Effector CD4-positive, alpha-beta T cell (primary cell): ENCODE measurements around the gene TTC23.

Experiments
- DNase-seq: peaks from one replicate; pipeline ENCODE4 v3.0.0-alpha.2; 2020

The TTC23 gene

DNA sequence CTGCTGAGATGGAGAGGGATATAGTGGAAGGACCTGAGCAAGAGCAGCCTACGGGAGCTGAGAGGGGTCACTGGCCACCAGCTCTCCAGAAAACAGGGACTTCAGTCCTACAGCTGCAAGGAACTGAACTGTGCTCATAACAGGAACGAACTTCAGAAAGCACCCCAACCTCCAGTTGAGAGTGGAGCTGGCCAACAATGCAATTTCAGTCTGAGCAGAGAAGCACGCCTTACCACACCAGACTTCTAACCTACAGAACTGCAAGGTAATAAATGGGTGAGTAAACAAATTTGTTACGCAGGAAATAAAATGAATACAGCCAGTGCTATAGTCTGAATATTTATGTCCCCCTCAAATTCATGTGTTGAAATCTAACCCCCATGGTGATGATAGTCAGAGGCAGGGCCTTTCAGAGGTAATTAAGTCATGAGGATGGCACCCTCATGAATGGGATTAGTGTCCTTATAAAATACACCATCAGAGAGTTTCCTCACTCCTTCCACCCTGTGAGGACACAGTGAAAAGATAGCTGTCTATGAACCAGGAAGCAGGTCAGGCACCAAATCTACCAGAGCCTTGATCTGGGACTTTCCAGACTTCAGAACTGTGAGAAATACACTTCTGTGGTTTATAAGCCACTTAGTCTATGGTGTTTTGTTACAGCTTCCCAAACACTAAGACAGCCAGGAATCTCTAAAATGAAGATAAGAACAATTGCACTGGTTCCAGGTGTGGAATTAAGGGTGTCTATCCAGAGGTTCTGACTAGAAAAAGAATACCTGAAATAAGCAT is 85.9 kb downstream of the TTC23 start:
- no peak for DNase-seq

DNA sequence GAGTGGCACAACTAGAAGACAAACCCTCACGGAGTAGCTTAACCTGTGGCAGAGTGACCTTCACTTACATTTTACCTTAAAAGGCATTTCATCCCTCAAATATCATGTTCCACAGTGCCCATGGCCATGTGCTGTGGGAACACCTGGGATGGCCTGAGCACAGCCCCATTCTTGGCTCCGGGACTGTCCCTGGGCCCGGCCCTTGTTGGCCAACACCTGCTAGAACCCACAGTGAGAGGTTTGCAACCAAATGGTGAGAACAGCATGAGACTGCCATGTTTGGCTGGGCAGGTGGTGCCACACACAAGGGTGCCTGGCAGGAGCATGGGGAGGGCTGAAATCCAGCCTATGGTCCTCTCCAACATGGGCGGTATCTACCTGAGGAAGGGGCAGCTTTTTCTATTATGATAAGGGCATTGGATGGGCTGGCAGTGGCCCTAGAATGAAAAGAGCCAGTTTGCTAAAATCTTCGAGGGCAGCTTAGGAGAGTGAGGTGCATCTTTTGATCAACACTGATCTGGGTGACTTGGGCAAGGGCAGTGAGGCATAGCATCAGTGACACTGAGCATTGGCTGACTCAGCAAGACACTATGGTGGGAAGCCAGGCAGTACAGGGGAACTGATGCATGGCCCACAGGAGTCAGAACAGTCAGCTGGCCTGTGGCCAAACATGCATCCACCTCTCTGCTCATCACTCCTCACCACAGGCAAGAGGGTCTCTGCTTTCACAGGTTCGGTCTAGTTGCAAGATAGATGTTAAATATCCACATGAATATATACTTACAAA is 90.6 kb downstream of the TTC23 start:
- DNase-seq = no peak

GRCh38 chr15:99157456-99157855 is 91.9 kb downstream of the TTC23 start:
- no peak for DNase-seq

- DNase-seq = no peak
Measured at GRCh38 chr15:99155961-99156443, 93.4 kb downstream of the TTC23 start.

- DNase-seq = no peak
Measured at GRCh38 chr15:99154271-99154670, 95.1 kb downstream of the TTC23 start.

GRCh38 chr15:99153026-99153535 is 96.3 kb downstream of the TTC23 start:
- no peak for DNase-seq

- no peak for DNase-seq
Measured at GRCh38 chr15:99151156-99151555, 98.2 kb downstream of the TTC23 start.

DNA sequence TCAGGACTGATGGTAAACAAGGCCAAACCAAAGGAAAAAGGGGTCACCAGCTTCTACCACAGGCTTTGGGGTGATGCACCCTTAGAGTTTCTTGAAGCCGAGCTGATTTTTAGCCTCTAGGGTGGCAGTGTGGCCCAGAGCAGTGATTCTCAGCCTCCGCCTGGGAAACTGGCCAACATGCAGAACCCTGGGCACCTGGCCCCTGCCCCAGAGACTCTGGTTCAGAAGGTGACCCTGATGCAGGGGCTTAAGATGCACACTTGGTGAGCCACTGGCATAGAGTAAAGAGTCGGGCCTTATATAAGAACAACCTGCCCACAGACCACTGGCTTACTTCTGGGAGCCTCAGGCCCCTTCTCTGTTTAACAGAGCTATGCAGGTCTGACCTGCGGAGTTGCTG is 100.0 kb downstream of the TTC23 start:
- no peak for DNase-seq

GRCh38 chr15:99148851-99149276 is 100.5 kb downstream of the TTC23 start:
- DNase-seq = no peak

- DNase-seq = no peak
Measured at GRCh38 chr15:99146661-99147060, 102.7 kb downstream of the TTC23 start.

- DNase-seq = no peak
Measured at GRCh38 chr15:99145778-99146177, 103.6 kb downstream of the TTC23 start.

- no peak for DNase-seq
Measured at GRCh38 chr15:99145005-99145404, 104.4 kb downstream of the TTC23 start.

DNA sequence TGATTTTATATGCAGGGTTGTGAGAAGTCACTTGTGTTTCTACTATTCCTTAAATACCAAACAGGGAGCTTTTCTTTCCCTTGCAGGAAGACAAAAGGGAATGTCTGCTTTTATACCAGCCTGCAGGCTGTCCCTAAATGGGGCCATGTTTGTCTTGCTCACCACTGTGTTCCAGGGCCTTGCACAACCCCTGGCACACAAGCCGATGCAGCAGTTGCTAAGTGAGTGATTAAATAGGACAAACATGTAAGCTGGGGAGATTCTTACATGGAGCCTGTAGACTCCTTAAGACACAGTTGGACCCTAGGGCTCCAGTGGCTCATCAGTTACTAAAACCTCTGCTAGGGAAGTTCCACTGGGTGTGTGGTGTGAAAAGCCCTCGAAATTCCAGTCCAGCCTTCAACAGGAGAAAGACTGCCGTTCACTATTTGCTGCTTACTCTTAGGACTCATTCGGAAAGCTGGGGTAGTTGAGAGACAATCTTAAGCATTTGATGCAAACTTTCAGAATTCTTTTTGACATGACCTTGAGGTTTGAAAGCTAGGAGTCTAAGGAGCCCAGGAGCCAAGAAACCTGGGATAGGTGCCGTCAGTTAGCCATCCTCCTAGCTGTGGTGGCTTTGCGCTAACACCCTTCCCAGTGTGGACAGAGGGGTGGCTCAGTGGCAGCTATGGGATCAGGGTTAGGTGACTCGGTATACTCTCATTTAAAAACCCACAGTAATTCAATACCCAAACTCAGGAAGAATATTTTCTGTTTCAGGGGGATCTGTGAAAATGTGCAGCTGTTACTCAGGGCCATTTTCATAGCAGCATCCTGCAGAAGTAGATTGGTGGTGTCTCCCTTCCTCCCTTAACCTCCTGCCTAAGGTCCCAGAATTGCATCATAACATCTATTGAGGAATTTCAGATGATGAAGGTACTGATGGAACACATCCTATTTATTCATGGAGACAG is 105.4 kb downstream of the TTC23 start:
- DNase-seq = no peak

- DNase-seq = no peak
Measured at GRCh38 chr15:99143242-99143641, 106.1 kb downstream of the TTC23 start.

DNA sequence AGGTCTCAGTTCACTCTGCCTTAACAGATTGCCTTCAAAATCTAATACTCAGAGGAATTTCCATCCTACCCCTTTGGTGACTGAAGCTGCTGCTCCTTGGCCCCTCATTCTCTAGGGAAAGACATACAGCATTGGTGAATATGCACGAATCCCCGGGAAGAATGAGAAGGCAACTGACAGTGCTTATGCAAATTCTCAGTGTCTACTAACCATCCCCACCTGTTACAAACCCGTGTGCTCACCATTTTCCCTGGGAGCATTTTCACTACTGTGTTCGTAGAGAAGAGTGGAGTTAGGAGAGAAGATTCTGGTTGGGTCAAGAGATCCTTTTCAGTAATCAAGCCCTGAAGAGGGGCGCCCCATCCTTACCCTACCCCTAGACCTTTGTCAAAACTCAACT is 106.8 kb downstream of the TTC23 start:
- no peak for DNase-seq

GRCh38 chr15:99141943-99142342 is 107.4 kb downstream of the TTC23 start:
- DNase-seq = no peak

- no peak for DNase-seq
Measured at GRCh38 chr15:99140590-99140989, 108.8 kb downstream of the TTC23 start.

GRCh38 chr15:99139276-99139675 is 110.1 kb downstream of the TTC23 start:
- no peak for DNase-seq

- no peak for DNase-seq
Measured at GRCh38 chr15:99138491-99138982, 110.8 kb downstream of the TTC23 start.

- no peak for DNase-seq
Measured at GRCh38 chr15:99137877-99138276, 111.5 kb downstream of the TTC23 start.

DNA sequence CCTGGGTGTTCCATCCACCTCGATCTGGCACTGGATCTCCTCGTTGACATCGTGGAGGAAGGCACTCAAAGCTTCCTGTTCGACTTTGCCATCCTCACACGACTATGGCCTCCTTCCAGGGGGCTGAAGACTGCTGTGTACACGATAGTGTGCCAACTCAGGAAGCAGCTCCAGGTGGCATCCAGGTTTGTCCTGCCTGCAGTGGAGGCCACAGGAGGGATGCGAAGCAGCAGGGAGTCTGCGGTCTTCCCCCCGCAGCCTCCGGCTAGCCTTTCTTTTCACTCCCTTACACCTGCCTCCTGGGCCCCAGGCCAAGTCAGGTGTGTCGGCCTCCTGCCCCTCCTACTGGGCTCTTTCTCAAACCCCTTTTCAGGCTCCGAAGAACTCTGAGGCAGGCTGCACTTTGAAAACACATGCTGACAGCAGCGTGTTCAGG is 112.3 kb downstream of the TTC23 start:
- DNase-seq = no peak

DNA sequence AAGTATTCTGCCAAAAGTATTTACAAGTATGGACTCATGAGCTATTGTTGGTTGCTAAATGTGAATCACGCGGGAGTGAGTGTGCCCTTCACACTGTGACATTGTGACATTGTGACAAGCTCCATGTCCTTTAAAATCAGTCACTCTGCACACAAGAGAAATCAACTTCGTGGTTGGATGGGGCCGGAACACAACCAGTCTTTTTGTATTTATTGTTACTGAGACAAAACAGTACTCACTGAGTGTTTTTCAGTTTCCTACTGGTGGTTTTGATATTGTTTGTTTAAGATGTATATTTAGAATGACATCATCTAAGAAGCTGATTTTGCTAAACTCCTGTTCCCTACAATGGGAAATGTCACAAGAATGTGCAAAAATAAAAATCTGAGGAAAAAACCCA is 114.2 kb downstream of the TTC23 start:
- DNase-seq = no peak
